GM12875 (cell line): Measurements from ENCODE around the gene PPRC1.

ENCODE experiments used
- H3K4me3 ChIP-seq: one replicate; pipeline ENCODE4 v1.5.1; 2011; ENCODE audit warnings: low read depth, low read length, control low read depth
- CTCF ChIP-seq: IDR thresholded peaks from 2 replicates; pipeline ENCODE4 v1.5.1; 2011; ENCODE audit warnings: low read depth, mild to moderate bottlenecking, control low read depth, inconsistent platforms, low read length, moderate library complexity, borderline replicate concordance; ENCODE audit not compliant: insufficient read depth

The PPRC1 gene

GRCh38 chr10:102196893-102197292 is 64.1 kb downstream of the PPRC1 start:
- TF ChIP-seq CTCF, result no peak
- H3K4me3 ChIP-seq, result no peak overlapping the region

- H3K4me3 ChIP-seq, result no peak overlapping the region
- TF ChIP-seq CTCF, result no peak
Measured at GRCh38 chr10:102198027-102198426, 65.2 kb downstream of the PPRC1 start.
